Measurements from ENCODE around the gene SPN. TPM values are rescaled to one million over a fixed set of nuclear protein-coding genes. Genes with fewer than 3 reads are reported as not detected.
"Not testable (repeated sequence)": the region's sequence is repeated elsewhere in the genome, so short reads cannot be mapped to it uniquely, and the experiment has no call there.

Gene SPN
- total RNA-seq, 2 donors from 2014 or later, result 1.3 to 2.0 TPM

GRCh38 chr16:29702269-29702668, 39.2 kb downstream of the SPN start:
- Histone ChIP-seq H3K27me3 (no peaks in the 10 kb centered on the region), H3K9me3 (no peaks in the 10 kb centered on the region), H3K27ac (no peak overlapping the region), H3K4me3 (no peak overlapping the region), H3K36me3 (replicated peaks in 1 of 2; ENCODE audit: insufficient read depth in 1 of 2, low read depth in 2 of 2) (no peaks in the 10 kb centered on the region), H3K4me1 (no peaks in the 10 kb centered on the region)
- no peak for TF ChIP-seq POLR2A (IDR thresholded peaks at IDR 0.05)
- TF ChIP-seq, protein P1, sequence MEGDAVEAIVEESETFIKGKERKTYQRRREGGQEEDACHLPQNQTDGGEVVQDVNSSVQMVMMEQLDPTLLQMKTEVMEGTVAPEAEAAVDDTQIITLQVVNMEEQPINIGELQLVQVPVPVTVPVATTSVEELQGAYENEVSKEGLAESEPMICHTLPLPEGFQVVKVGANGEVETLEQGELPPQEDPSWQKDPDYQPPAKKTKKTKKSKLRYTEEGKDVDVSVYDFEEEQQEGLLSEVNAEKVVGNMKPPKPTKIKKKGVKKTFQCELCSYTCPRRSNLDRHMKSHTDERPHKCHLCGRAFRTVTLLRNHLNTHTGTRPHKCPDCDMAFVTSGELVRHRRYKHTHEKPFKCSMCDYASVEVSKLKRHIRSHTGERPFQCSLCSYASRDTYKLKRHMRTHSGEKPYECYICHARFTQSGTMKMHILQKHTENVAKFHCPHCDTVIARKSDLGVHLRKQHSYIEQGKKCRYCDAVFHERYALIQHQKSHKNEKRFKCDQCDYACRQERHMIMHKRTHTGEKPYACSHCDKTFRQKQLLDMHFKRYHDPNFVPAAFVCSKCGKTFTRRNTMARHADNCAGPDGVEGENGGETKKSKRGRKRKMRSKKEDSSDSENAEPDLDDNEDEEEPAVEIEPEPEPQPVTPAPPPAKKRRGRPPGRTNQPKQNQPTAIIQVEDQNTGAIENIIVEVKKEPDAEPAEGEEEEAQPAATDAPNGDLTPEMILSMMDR (IDR thresholded peaks at IDR 0.05), result no peak
- DNase-seq (no peak), ATAC-seq (no peak)
- 59 to 60% methylated on average over 13 of the region's 13 CpGs for whole genome bisulfite sequencing, 2 donors
- intact Hi-C loops (cut with DNase I), result loop anchor here (10.0 kb wide), 1 partner anchor 303 kb away; no protein-coding TSS in a partner anchor

DNA sequence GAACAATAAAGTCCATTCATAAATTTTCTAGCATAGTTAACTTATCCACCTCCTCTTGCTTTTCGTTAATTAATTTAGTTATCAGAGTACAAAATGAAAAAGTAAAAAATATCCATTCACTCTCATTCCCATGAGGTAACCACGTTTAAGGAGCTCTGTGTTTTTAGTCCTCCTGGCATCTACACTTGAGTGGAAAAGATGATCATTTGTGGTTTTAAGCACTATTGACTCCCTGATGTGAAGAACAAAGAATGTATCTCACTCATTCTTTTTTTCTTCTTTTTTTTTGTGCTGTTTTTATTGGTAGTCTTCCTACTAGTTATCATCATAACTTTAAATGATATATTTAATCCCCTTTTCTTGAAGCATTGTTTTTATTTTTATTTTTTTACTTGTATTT, 42.0 kb downstream of the SPN start:
- Histone ChIP-seq H3K27me3 (no peaks in the 10 kb centered on the region), H3K36me3 (replicated peaks in 1 of 2; ENCODE audit: insufficient read depth in 1 of 2, low read depth in 2 of 2) (no peaks in the 10 kb centered on the region), H3K4me3 (no peak overlapping the region), H3K27ac (no peak overlapping the region), H3K9me3 (no peaks in the 10 kb centered on the region), H3K4me1 (no peaks in the 10 kb centered on the region)
- intact Hi-C loops (cut with DNase I), result loop anchor here (10.0 kb wide), 1 partner anchor 300 kb away; no protein-coding TSS in a partner anchor
- ATAC-seq, result no peak
- no peak for DNase-seq
- TF ChIP-seq, protein P1 (IDR thresholded peaks at IDR 0.05), result no peak
- TF ChIP-seq POLR2A (IDR thresholded peaks at IDR 0.05), result no peak
- 47 to 58% methylated on average over 2 of the region's 2 CpGs for WGBS, 2 donors

GRCh38 chr16:29707160-29707559, 44.1 kb downstream of the SPN start:
- not testable (repeated sequence) for H3K9me3 ChIP-seq; ATAC-seq; H3K27ac ChIP-seq; H3K4me3 ChIP-seq; DNase-seq; H3K36me3 ChIP-seq (replicated peaks in 1 of 2; ENCODE audit: insufficient read depth in 1 of 2, low read depth in 2 of 2); H3K27me3 ChIP-seq; H3K4me1 ChIP-seq
- WGBS, 2 donors, result 80 to 100% methylated on average over 1 of the region's 1 CpG
- intact Hi-C loops (cut with DNase I), result loop anchor here (10.0 kb wide), 1 partner anchor 298 kb away; no protein-coding TSS in a partner anchor

- no peaks in the 10 kb centered on the region for H3K36me3 ChIP-seq (replicated peaks in 1 of 2; ENCODE audit: insufficient read depth in 1 of 2, low read depth in 2 of 2)
- H3K4me1 ChIP-seq, result no peaks in the 10 kb centered on the region
- H3K27me3 ChIP-seq, result no peaks in the 10 kb centered on the region
- ATAC-seq (no peak), DNase-seq (no peak)
- no peak overlapping the region for H3K4me3 ChIP-seq
- no peaks in the 10 kb centered on the region for H3K9me3 ChIP-seq
- 59 to 65% methylated on average over 16 of the region's 16 CpGs for WGBS, 2 donors
- intact Hi-C loops (cut with DNase I), result loop anchor here (10.0 kb wide), 1 partner anchor 296 kb away; no protein-coding TSS in a partner anchor
- no peak overlapping the region for H3K27ac ChIP-seq
- TF ChIP-seq, protein P1 (IDR thresholded peaks at IDR 0.05), result no peak
- no peak for TF ChIP-seq POLR2A (IDR thresholded peaks at IDR 0.05)
Measured at GRCh38 chr16:29708917-29709600, 46.0 kb downstream of the SPN start.

GRCh38 chr16:29709657-29710056, 46.6 kb downstream of the SPN start:
- not testable (repeated sequence) for H3K36me3 ChIP-seq (replicated peaks in 1 of 2; ENCODE audit: insufficient read depth in 1 of 2, low read depth in 2 of 2); H3K4me3 ChIP-seq; H3K9me3 ChIP-seq; DNase-seq; H3K27me3 ChIP-seq; H3K27ac ChIP-seq; ATAC-seq; H3K4me1 ChIP-seq
- intact Hi-C loops (cut with DNase I), result loop anchor here (10.0 kb wide), 1 partner anchor 295 kb away; no protein-coding TSS in a partner anchor
- 58 to 62% methylated on average over 6 of the region's 6 CpGs for WGBS, 2 donors

Data from body of pancreas (tissue), 4 donors.